A549 treated with Mapracorat at 1 μM for 4 hours (cell line): Measurements from ENCODE around the gene LMLN. TPM values are rescaled to one million over a fixed set of nuclear protein-coding genes. Genes with fewer than 3 reads are reported as not detected.

Source experiments
- total RNA-seq: library from RNA; stranded (reverse); fragments of 200-300 nt; extraction: Qiagen RNA extraction; gene quantifications from 5 replicates; pipeline ENCODE4 v1.2.3, GENCODE V29; 2022

Gene LMLN, protein sequence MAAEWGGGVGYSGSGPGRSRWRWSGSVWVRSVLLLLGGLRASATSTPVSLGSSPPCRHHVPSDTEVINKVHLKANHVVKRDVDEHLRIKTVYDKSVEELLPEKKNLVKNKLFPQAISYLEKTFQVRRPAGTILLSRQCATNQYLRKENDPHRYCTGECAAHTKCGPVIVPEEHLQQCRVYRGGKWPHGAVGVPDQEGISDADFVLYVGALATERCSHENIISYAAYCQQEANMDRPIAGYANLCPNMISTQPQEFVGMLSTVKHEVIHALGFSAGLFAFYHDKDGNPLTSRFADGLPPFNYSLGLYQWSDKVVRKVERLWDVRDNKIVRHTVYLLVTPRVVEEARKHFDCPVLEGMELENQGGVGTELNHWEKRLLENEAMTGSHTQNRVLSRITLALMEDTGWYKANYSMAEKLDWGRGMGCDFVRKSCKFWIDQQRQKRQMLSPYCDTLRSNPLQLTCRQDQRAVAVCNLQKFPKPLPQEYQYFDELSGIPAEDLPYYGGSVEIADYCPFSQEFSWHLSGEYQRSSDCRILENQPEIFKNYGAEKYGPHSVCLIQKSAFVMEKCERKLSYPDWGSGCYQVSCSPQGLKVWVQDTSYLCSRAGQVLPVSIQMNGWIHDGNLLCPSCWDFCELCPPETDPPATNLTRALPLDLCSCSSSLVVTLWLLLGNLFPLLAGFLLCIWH
- total RNA-seq: 1.7 to 2.5 TPM (median 2.0 TPM) in 5 replicates

DNA sequence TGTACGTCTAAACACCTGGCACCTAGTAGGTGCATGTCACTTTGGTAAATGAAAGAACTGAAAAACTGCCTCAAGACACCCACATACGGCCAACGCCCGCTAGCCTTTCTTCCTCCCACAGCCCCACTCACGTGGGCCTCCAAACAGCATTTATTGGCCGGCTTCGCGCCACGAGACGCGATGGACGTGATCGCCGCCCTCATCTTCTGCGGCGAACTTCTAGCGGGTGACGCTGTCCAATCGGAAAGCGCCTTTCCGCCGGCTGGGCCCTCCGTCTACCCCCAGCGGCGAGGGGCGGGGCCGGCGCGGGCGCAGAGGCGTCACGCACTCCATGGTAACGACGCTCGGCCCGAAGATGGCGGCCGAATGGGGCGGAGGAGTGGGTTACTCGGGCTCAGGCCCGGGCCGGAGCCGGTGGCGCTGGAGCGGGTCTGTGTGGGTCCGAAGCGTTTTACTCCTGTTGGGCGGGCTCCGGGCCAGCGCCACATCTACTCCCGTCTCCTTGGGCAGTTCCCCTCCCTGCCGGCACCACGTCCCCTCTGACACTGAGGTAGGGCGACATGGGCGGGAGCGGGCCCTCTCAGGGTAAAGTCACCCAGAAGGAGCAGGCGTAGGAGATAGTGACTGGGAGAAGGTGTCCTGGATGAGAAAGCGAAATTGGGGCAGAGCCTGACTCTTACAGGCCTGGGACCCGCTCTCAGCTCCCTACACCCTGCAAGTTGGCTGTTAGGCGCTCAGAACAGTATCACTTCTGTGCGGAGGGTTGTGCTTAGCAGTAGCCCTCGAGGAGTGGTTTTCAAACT is at the start of gene LMLN:
LMLN (plus strand) TSS at position 327 of the 803 bp plus-strand sequence; CDS start at position 356, 29 bp downstream.

GRCh38 chr3:197949778-197950676 is 10.0 kb upstream of the LMLN start, which contains the start of gene RPL35A:
TSS of gene RPL35A (plus strand) at chr3:197950190. CDS start at chr3:197950968, 778 bp downstream.

Other genes with a start within 250 kb of the LMLN start
- 8.0 to 10.2 TPM (median 8.6 TPM) in 5 replicates for gene RUBCN, start 223.3 kb upstream of the LMLN start, total RNA-seq
- gene FYTTD1, start 210.3 kb upstream of the LMLN start, total RNA-seq: 22.8 to 32.3 TPM (median 26.9 TPM) in 5 replicates
- 10.5 to 18.8 TPM (median 14.9 TPM) in 5 replicates for gene LRCH3, start 169.0 kb upstream of the LMLN start, total RNA-seq
- 1,009 to 1,129 TPM (median 1,089 TPM) in 5 replicates for gene RPL35A, start 10.0 kb upstream of the LMLN start, total RNA-seq